GM19372 (cell line): ENCODE measurements around the gene SELENON.
"Not testable (repeated sequence)": the region's sequence is repeated elsewhere in the genome, so short reads cannot be mapped to it uniquely, and the experiment has no call there.

Experiments
- ATAC-seq: cut with Tn5 transposase; IDR thresholded peaks from one replicate; pipeline ENCODE4 v1.9.1; 2021; ENCODE audit warnings: mild to moderate bottlenecking, low read depth, moderate library complexity; ENCODE audit not compliant: unreplicated experiment

SELENON gene

DNA sequence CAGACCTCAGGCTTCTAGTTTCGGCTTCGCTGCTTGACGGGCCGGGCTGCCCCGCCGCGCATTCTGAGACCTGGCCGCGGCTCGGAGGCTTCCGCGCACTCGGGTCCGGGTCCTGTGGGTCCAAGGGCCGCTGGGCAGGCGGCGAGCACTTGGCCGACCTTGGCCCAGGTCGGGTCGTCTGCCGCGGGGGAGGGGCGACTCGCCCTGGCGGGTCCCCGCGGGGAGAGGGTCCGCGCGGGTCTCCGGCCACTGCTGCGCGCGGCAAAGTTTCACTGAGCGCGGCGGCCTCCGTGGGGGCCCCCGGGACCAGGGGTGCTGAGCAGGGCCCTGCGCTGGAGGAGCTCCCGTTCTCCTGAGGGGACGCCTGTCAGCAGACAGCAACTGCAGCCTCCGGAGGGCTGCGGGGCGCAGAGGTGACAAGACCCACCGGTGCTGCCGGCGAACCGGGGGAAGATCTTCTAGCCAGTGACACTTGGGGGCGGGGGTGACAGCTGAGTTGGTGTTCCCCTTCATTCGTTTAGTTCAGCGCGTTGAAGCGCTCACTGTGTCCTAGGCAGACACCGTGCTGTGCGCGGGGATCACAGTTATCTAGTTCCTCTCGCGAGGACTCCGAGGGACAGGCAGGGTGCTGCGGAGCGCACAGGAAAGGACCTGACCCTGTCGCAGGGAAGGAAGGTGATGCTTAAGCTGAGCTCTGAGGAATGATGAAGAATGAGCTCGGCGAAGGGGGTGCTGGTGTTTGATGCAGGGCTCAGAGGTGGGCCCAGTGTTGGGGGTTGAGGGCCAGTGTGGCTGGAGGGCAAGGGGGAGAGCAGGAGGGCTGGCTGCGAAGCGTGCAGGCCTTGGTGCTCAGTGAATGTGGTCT lies 20.5 kb downstream of the SELENON start:
- peak; percentile 38 for ATAC-seq

DNA sequence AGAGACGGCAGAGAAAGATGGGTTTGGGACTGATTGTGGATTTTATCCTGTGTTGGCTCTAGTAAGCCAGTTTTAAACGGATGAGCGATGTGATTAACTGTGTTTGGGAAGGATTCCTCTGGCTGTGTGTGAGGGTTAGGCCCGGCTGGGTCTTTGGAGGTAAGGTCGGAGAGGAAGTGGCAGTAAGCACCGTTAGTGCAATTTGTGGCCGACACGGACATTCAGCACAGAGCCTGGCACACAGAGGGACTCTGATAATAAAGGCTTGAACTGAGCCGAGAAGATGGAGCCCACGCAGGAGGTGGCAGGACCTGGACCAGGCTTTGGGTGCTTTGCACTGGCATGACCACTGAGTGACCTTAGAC lies 21.1 kb downstream of the SELENON start:
- ATAC-seq = no peak

DNA sequence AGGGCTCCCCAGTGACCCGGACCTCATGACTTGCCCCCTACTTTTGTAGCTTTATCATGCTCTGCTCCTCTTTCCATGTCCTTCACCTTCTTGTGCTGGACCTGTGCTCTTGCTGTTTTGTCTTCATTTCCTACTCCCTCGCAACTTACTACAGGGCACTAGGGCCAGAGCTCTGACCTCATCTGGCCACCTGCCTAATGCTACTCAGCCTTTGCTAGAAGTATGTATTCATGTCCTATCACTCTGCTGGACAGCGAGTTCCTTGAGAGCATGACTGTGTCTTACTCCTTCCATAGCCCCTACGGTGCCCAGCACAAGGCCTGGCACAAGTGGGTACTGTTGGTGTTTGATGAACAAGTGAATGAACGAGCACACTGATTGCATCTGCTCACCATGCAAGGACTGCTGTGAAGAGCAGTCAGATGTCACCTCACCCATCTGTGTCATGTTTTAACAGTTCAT lies 21.7 kb downstream of the SELENON start:
- no peak for ATAC-seq

DNA sequence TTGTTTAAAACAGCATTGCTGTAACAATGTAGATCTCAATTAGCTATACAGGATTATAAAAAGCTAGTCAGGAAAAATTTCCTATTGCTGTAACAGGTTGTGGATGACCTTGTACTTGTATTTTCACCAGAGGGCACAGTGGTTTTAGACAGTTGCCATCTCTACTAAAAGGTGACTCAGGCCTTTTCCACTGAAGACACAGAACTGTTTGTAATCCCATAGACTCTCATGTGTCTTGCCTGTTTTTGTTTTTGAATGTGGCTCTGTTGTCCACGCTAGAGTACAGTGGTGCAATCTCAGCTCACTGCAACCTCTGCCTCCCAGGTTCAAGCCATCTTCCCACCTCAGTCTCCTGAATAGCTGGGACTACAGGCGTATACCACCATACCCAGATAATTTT lies 25.6 kb downstream of the SELENON start:
- no peak for ATAC-seq

DNA sequence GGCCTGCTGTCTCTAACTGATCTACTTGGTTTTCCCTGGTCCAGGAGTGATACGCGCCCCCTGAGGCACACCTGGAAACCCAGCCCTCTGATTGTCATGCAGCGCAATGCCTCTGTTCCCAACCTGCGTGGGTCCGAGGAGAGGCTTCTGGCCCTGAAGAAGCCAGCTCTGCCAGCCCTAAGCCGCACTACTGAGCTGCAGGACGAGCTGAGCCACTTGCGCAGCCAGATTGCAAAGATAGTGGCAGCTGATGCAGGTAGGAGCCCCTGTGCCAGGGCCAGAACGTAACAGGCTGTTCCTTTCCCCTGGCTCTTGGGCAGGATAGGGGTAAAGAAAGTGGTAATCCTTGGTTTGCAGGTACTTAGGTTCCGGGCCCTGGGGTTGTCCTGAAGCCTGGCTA lies 26.6 kb downstream of the SELENON start:
- no peak for ATAC-seq

DNA sequence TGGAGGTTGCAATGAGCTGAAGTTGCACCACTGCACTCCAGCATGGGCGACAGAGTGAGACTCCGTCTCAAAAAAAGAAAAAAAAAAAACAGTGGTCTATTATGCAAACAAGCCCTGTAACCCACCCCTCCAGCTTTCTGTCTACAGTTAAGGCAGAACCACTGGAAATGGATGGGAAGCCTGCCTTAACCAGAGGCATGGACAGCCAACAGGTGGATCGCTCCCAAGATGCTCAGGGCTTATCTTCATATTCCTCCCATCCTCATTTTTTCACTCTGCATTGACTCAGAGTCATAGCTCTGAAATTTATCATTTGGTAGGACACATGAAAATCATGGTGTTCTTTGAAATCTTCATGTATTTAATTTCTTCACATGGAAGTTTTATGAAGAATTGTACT lies 28.5 kb downstream of the SELENON start:
- no peak for ATAC-seq

DNA sequence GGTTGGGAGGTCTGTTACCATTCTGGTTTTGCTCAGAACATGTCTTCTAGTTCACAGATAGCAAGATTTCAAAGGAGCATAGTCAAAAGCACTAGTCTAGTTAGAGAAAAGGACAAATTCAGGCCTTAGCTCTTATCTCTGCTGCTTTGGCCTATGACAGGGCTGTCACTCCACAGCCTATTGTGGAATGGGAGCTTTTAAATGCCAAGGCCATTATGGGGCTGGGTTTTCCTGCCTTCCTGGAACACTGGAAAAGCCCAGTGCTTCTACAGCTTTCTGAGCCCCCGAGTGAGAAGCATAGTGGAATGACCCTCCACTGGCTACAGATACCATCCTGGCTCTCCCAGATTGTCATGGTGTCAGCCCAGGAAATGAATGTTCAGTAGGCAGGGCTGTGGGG lies 29.1 kb downstream of the SELENON start:
- no peak for ATAC-seq

DNA sequence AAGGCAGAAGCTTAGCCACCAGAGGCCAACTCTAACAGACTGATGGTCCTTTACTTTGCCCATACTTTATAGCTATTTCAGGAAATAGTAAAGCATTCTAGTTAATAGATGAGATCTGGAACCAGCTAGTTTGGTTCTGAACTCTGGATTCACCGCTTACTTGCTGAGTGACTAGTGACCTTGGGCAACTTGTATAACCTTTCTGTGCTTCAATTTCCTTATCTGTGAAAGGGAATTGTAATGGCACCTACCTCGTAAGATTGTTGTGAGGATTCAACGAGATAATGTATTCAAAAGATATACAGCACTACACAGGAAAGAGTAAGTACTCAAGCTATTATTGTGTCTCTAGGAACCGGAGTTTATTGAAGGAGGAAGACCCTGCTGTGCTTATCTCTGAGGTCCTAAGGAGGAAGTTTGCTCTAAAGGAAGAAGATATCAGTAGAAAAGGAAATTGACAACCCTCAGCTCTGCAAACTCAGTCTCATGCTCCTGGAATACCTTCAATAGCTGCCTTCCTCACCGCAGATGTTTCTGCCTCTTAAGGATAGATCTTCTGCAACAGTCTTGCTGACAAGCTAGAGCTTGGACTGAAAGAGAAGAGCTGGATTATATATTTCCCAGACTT lies 31.7 kb downstream of the SELENON start:
- ATAC-seq = no peak

DNA sequence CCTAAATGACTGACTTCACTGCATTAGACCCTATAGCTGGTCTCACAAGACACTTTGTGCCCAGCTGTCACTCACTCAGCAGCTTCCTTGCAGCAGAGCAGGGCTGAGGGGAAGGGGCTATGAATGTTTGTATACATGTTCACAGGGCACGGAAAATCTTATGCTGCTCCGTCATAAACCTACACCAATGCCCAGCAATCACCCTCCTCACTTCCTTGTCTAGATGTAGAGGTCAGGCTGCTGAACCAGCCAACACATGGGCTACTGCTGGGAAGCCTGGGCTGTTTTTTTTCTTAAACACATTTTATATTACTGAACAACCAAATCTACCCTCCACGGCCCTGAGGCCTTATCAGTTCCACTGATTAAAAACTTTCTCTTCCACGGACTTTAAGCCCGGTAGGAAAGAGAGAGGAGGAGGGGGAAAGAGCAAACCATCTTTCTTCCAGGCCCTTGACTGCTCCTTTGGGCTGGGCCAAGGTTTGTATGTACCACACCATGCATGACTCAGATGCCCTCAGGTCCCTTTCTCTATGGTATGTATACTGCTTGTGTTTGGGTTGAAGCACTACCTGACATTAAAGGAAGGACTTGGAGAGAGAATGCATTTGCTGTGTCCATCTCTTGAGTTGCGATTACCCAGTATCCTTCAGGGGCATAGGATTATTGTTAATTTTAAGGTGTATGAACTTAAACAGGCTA lies 32.5 kb downstream of the SELENON start:
- ATAC-seq = no peak

DNA sequence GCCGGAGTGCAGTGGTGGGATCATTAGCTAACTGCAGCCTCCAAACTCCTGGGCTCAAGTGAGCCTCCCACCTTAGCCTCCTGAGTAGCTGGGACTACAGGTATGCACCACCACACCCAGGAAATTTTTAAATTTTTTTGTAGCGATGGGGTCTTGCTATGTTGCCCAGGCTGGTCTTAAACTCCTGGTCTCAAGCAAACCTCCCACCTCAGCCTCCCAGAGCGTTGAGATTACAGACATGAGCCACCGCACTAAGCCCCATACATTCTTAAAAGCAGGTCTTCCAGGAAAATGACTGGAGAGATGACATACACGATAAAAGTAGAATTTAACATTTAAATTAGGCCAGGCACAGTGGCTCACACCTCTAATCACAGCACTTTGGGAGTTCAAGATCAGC lies 33.2 kb downstream of the SELENON start:
- no peak for ATAC-seq

DNA sequence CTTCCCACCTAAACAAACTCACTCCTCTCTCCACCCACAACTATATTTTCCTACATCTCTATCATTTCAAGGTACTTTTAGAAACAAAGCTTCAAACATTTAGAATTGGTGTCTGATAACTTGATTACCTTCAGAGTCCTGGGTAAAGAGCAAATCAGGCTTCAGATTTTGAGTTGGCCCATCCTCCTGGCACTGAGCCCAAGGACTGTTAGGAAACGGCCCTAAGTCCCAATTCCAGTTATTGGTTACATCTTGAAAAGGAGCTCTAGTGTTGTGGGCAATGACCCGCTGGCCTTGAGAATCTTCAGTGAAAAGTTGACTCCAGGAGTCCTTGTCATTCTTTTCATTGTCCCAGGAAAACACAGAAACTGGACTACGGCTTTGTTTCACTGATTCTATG lies 34.9 kb downstream of the SELENON start:
- ATAC-seq = no peak

DNA sequence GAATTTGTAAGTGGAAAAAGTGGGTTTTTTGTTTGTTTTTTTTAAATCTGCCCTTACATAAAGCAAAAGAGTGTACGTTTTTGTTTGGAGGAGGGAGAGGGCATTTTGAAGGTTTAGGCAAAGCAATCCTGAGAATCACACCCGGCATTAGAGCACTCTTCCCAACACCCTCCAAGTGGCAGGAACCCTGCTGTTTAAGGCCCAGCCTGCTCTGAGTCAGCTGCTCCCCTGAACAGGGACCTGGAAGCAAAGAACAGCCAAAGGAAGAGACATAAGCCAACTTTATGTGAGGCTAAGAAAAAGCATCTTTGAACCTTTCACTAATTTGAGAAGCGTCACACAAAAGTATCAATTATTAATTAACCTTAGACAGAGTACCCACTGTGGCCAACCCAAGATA lies 36.7 kb downstream of the SELENON start:
- ATAC-seq = no peak

DNA sequence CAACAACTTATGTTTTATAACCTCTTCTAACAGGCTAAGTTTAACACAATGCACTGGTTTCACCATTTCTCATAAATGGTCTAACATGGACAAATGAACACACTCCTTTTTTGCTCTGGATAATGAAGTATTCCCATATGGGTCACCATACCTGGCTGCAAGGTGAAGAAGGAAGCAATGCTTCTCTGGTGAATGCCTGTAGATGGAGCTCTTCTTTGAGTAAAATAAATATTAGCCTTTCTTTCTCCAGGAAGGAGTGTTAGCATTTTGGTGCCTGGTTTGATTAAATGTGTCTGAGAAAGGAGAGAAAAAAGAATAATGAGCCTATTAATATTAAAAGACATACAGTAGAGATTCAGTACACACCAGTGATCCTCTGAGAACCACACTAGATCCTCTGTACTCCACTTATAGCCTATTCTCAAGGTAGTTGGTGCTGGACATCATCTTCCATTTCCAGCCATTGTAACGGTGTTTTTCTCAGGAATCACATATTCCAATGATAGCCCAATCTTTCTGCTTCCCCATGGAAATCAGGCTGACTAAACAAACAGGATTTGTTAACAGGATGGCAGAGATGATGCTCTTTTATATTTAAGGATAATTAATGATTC lies 37.4 kb downstream of the SELENON start:
- ATAC-seq = no peak

DNA sequence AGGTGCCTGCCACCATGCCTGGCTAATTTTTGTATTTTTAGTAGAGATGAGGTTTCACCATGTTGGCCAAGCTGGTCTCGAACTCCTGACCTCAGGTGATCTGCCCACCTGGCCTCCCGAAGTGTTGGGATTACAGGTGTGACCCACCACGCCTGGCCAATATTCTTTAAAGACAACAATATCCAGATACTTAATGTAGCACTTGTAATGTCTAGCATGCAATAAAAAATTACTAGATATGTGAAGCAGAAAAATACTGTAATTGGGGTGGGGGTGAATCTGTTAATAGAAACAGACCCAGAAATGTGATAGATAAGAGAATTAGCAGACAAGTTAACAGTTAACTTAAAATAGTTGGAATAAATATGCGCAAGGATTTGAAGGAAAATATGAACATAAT lies 39.8 kb downstream of the SELENON start:
- not testable (repeated sequence) for ATAC-seq

DNA sequence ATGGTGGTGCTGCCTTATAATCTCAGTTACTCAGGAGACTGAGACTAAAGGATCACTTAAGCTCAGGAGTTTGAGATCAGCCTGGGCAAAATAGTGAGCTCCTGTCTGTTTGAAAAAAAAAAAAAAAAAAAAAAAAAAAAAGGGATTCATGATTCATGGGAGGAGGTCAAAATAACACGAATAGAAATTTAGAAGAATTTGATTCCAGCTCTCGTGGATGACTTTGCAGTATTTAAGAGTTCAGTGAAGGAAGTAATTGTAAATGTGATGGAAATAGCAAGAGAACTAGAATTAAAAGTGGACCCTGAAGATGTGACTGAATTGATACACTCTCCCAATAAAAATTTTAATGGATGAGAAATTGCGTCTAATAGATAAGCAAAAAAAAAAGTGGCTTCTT lies 43.5 kb downstream of the SELENON start:
- no peak for ATAC-seq

DNA sequence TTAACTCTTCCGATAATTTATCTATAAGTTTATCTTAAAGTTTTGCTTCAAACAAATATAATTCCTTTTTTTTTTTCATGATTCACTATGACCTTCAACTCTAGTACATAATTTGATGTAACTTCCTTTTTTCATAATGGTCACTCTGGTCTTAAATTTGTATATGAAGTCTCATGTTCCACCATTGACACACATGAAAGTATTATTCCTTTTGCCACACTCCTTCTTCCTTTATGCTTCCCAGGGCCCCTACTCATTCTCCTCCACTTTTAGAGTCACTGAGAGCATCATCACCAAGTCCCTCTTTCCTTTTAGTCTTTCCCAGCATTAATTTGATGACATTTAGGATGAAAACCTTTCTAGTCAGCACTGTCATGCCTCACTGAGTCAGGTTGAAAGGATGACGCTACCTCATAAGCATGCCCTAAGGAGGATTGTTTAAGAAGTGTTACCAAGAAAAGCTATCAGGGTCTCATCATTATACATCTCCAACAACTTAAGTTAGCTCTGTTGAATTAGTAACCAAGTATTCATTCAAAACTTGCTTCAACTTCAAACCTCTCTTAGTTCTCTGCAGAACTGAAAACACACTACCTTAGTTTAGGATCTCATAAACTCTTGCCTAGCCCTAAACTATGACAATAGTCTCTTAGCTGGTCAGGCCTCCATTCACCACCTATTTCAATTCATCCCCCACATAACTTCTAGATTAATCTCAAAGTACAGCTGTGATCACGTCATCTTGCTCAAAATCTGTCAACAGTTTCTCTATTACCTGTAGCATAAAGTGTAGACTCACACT lies 44.7 kb downstream of the SELENON start:
- no peak for ATAC-seq

DNA sequence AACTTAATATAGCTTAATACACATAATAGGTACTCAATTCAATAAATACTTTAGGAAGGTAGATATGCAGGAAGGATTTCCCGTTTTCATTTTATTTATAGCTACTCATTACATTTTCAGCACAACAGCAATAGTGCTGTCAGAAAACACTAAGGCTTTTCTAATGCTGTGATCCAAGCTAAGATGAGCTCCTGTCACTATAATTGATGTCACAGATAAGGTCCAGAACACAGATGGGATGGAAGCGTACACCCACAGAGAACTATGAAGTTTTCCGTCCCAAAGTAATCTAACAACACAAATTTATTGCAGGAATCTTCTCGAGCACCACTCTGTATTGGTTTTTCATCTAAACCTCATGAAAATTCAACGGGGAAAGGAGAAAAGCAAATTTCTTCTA lies 45.7 kb downstream of the SELENON start:
- ATAC-seq = no peak

DNA sequence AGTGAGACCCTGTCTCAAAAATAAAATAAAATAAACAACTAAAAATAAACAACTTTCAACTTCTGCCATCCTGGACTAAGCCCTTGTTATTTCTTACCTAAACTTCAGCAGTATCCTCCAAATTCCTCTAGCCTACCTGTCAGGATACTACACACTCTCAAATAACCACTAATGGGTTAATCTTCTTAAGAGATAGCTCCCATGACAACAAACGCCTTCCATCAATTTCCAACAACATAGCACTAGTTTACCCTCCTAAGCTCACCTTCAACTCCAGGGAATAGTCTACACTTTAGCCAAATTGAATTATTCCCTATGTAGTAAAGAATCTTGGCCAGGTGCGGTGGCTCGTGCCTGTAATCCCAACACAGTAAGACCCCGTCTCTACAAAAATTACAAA lies 47.9 kb downstream of the SELENON start:
- no peak for ATAC-seq

DNA sequence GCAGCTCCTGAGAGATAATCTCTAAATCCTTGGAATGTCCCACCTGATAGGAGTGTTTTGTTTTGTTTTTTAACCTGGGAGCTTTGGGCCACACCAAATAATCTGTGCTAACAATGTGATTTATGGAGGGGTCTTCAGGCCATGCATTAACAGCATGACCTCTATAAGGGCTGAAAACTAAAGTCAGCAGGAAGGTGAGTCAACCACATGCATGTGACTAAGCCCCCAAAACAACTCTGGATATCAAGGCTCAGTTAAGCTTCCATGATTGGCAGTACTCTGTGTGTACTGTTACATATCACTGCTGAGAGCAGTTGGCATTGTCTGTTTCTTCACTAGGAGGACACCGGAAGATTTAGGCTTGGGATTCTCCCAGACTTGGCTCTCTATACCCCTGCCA lies 48.5 kb downstream of the SELENON start:
- no peak for ATAC-seq

DNA sequence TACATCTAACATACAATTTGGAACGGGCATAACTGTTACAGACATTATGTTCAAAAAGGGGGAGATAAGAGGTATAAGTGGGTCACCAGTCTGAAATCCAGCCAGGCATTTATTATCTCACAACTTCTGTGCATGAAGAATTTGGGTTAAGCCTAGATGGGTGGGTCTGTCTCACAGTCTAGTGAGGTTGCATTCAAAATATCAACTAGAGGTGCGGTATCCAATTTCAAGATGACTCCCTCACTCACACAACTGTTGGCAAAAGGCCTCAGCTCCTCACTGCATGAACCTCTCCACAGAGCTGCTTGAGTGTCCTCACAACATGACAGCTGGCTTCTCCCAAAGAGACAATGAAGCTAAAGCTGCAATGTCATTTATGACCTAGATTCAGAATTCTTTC lies 54.6 kb downstream of the SELENON start:
- no peak for ATAC-seq
